HEK293 (cell line): Measurements from ENCODE around the gene VEZF1.

Source experiments
- EGR2 ChIP-seq: fragments of 450-650 bp; formaldehyde crosslinking; IDR thresholded peaks from 2 replicates; pipeline ENCODE4 v1.5.1; 2016; ENCODE audit warnings: low read depth, missing biosample characterization, missing genetic modification characterization
- HOXD13 ChIP-seq: sonication (generic); formaldehyde crosslinking; IDR thresholded peaks from 2 replicates; pipeline ENCODE4 v1.8.0; 2022; ENCODE audit warnings: missing genetic modification reagents, borderline replicate concordance
- KLF1 ChIP-seq: fragments of 450-650 bp; formaldehyde crosslinking; IDR thresholded peaks from 2 replicates; pipeline ENCODE4 v1.5.1; 2016; ENCODE audit warnings: missing biosample characterization, missing genetic modification characterization
- SCRT2 ChIP-seq: fragments of 450-650 bp; formaldehyde crosslinking; IDR thresholded peaks from 2 replicates; pipeline ENCODE4 v1.5.1; 2016; ENCODE audit warnings: missing biosample characterization, missing genetic modification characterization
- WT1 ChIP-seq: fragments of 450-650 bp; formaldehyde crosslinking; IDR thresholded peaks from 2 replicates; pipeline ENCODE4 v1.5.1; 2016; ENCODE audit warnings: missing biosample characterization, missing genetic modification characterization
- ZBTB20 ChIP-seq: fragments of 450-650 bp; formaldehyde crosslinking; IDR thresholded peaks from 2 replicates; pipeline ENCODE4 v1.5.1; 2016; ENCODE audit warnings: missing biosample characterization, missing genetic modification characterization
- ZBTB21 ChIP-seq: fragments of 450-650 bp; formaldehyde crosslinking; IDR thresholded peaks from 2 replicates; pipeline ENCODE4 v1.5.1; 2017; ENCODE audit warnings: missing biosample characterization, missing genetic modification characterization
- ZBTB48 ChIP-seq: fragments of 450-650 bp; formaldehyde crosslinking; IDR thresholded peaks from 2 replicates; pipeline ENCODE4 v1.5.1; 2016; ENCODE audit warnings: missing biosample characterization, missing genetic modification characterization
- ZNF214 ChIP-seq: fragments of 450-650 bp; formaldehyde crosslinking; IDR thresholded peaks from 2 replicates; pipeline ENCODE4 v1.5.1; 2017; ENCODE audit warnings: missing biosample characterization, mild to moderate bottlenecking, missing genetic modification characterization, borderline replicate concordance
- ZNF221 ChIP-seq: fragments of 450-650 bp; formaldehyde crosslinking; IDR thresholded peaks from 2 replicates; pipeline ENCODE4 v1.5.1; 2017; ENCODE audit warnings: missing biosample characterization, missing genetic modification characterization, borderline replicate concordance
- ZNF223 ChIP-seq: fragments of 450-650 bp; formaldehyde crosslinking; IDR thresholded peaks from 2 replicates; pipeline ENCODE4 v1.5.1; 2016; ENCODE audit warnings: missing biosample characterization, missing genetic modification characterization
- ZNF302 ChIP-seq: fragments of 450-650 bp; formaldehyde crosslinking; IDR thresholded peaks from 2 replicates; pipeline ENCODE4 v1.5.1; 2016; ENCODE audit warnings: missing biosample characterization, missing genetic modification characterization, low read depth
- ZNF350 ChIP-seq: fragments of 450-650 bp; formaldehyde crosslinking; IDR thresholded peaks from 2 replicates; pipeline ENCODE4 v1.5.0; 2017; ENCODE audit warnings: missing biosample characterization, mild to moderate bottlenecking, missing genetic modification characterization
- ZNF473 ChIP-seq: fragments of 450-650 bp; formaldehyde crosslinking; IDR thresholded peaks from 2 replicates; pipeline ENCODE4 v1.5.1; 2017; ENCODE audit warnings: missing biosample characterization, missing genetic modification characterization
- ZNF510 ChIP-seq: fragments of 450-650 bp; formaldehyde crosslinking; IDR thresholded peaks from 2 replicates; pipeline ENCODE4 v1.5.1; 2018; ENCODE audit warnings: mild to moderate bottlenecking, missing genetic modification characterization, missing biosample characterization; ENCODE audit not compliant: insufficient replicate concordance
- ZNF529 ChIP-seq: fragments of 450-650 bp; formaldehyde crosslinking; IDR thresholded peaks from 2 replicates; pipeline ENCODE4 v1.5.1; 2017; ENCODE audit warnings: missing genetic modification characterization, missing biosample characterization; ENCODE audit not compliant: insufficient replicate concordance
- ZNF549 ChIP-seq: fragments of 450-650 bp; IDR thresholded peaks from 2 replicates; pipeline ENCODE4 v1.5.1; 2018; ENCODE audit warnings: missing biosample characterization, missing genetic modification characterization, mild to moderate bottlenecking, inconsistent platforms, moderate library complexity
- ZNF585B ChIP-seq: fragments of 450-650 bp; formaldehyde crosslinking; IDR thresholded peaks from 2 replicates; pipeline ENCODE4 v1.5.1; 2016; ENCODE audit warnings: missing biosample characterization, missing genetic modification characterization
- ZNF629 ChIP-seq: fragments of 450-650 bp; formaldehyde crosslinking; IDR thresholded peaks from 2 replicates; pipeline ENCODE4 v1.5.1; 2017; ENCODE audit warnings: missing biosample characterization, missing genetic modification characterization
- ZNF658 ChIP-seq: fragments of 450-650 bp; formaldehyde crosslinking; IDR thresholded peaks from 2 replicates; pipeline ENCODE4; 2016; ENCODE audit warnings: missing biosample characterization, missing genetic modification characterization
- ZNF660 ChIP-seq: fragments of 450-650 bp; IDR thresholded peaks from 2 replicates; pipeline ENCODE4 v1.5.1; 2018; ENCODE audit warnings: missing biosample characterization, mild to moderate bottlenecking, missing genetic modification characterization
- ZNF76 ChIP-seq: fragments of 450-650 bp; formaldehyde crosslinking; IDR thresholded peaks from 2 replicates; pipeline ENCODE4; 2016; ENCODE audit warnings: low read depth, missing biosample characterization, missing genetic modification characterization, borderline replicate concordance
- TF ChIP-seq, protein P1 (sequence below): fragments of 450-650 bp; formaldehyde crosslinking; IDR thresholded peaks from 2 replicates; pipeline ENCODE4 v1.5.1; 2017; ENCODE audit warnings: missing biosample characterization, missing genetic modification characterization
- TF ChIP-seq, protein P2 (sequence below): sonication (generic); formaldehyde crosslinking; IDR thresholded peaks from 2 replicates; pipeline ENCODE4 v1.8.1; 2022; ENCODE audit warnings: mild to moderate bottlenecking, moderate library complexity, missing genetic modification reagents
- TF ChIP-seq, protein P3 (sequence below): fragments of 450-650 bp; formaldehyde crosslinking; IDR thresholded peaks from 2 replicates; pipeline ENCODE4 v1.5.1; 2016; ENCODE audit warnings: missing biosample characterization, missing genetic modification characterization
- TF ChIP-seq, protein P4 (sequence below): fragments of 450-650 bp; formaldehyde crosslinking; IDR thresholded peaks from 2 replicates; pipeline ENCODE4 v1.5.1; 2016; ENCODE audit warnings: missing biosample characterization, missing genetic modification characterization, low read depth
- TF ChIP-seq, protein P5 (sequence below): fragments of 450-650 bp; IDR thresholded peaks from 2 replicates; pipeline ENCODE4 v1.5.1; 2018; ENCODE audit warnings: missing biosample characterization, mild to moderate bottlenecking, missing genetic modification characterization
- TF ChIP-seq, protein P6 (sequence below): fragments of 450-650 bp; formaldehyde crosslinking; IDR thresholded peaks from 2 replicates; pipeline ENCODE4 v1.5.1; 2017; ENCODE audit warnings: missing biosample characterization, missing genetic modification characterization
- TF ChIP-seq, protein P7 (sequence below): fragments of 450-650 bp; formaldehyde crosslinking; IDR thresholded peaks from 2 replicates; pipeline ENCODE4 v1.5.1; 2016; ENCODE audit warnings: missing biosample characterization, missing genetic modification characterization

Gene VEZF1

DNA sequence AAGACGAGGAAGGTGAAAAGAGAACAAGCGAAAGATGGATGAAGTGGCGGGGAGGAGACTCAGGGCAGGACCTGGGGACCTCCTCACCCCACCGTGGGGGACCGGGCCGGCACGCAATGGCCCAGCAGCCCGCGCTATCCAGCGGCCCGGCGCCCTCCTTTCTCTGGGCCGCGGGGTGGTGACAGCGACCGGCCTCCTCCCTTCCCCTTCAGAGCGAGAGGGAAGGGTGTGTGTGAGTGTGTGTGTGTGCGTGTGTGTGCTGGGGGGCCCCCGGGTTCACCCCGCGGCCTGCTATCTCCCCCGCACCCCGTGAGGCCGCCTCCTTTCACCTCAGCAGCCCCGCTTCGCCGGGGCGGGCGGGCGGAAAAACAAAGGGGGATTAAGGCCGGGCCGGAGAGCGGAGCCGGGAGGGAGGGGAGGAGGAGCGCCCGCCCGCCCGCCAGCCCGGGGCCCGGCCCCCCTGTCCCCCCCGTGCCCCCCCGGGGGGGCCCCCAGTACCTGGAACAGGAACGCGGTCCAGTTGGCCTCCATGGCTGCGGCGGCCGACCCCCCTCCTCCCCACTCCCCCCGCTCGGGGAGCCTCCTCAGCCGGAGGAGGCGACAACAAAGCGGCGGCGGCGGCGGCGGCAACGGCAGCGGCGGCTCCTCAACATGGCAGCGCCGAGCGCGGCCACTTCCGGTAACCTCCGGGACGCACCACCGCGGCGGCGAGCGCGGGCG, at the start of gene VEZF1 (continued):
- no peak for TF ChIP-seq ZBTB21 (tag by site-specific recombination)
- no peak for TF ChIP-seq ZNF585B (tag by site-specific recombination)
- TF ChIP-seq, protein P1, sequence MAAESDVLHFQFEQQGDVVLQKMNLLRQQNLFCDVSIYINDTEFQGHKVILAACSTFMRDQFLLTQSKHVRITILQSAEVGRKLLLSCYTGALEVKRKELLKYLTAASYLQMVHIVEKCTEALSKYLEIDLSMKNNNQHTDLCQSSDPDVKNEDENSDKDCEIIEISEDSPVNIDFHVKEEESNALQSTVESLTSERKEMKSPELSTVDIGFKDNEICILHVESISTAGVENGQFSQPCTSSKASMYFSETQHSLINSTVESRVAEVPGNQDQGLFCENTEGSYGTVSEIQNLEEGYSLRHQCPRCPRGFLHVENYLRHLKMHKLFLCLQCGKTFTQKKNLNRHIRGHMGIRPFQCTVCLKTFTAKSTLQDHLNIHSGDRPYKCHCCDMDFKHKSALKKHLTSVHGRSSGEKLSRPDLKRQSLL (tag by site-specific recombination): no peak
- 0 out of 2 replicates have a peak, but pooled peaks have one; percentile 21 for TF ChIP-seq SCRT2 (tag by site-specific recombination)
- TF ChIP-seq ZBTB20: peak; percentile 89
- peak; percentile 57 for TF ChIP-seq ZNF76 (tag by site-specific recombination)
- peak; percentile 73 for TF ChIP-seq WT1 (tag by site-specific recombination)
- TF ChIP-seq ZBTB48 (tag by site-specific recombination): peak; percentile 78
- no peak for TF ChIP-seq ZNF221 (tag by site-specific recombination)
- peak; percentile 64; the same call in 1 of the 2 replicates for TF ChIP-seq ZNF629 (tag by site-specific recombination)
- no peak for TF ChIP-seq ZNF658 (tag by site-specific recombination)
- TF ChIP-seq, protein P2, sequence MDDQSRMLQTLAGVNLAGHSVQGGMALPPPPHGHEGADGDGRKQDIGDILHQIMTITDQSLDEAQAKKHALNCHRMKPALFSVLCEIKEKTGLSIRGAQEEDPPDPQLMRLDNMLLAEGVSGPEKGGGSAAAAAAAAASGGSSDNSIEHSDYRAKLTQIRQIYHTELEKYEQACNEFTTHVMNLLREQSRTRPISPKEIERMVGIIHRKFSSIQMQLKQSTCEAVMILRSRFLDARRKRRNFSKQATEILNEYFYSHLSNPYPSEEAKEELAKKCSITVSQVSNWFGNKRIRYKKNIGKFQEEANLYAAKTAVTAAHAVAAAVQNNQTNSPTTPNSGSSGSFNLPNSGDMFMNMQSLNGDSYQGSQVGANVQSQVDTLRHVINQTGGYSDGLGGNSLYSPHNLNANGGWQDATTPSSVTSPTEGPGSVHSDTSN (CRISPR knock-in tag): no peak
- TF ChIP-seq, protein P3, sequence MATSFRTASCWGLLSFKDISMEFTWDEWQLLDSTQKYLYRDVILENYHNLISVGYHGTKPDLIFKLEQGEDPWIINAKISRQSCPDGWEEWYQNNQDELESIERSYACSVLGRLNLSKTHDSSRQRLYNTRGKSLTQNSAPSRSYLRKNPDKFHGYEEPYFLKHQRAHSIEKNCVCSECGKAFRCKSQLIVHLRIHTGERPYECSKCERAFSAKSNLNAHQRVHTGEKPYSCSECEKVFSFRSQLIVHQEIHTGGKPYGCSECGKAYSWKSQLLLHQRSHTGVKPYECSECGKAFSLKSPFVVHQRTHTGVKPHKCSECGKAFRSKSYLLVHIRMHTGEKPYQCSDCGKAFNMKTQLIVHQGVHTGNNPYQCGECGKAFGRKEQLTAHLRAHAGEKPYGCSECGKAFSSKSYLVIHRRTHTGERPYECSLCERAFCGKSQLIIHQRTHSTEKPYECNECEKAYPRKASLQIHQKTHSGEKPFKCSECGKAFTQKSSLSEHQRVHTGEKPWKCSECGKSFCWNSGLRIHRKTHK (tag by site-specific recombination): no peak
- TF ChIP-seq ZNF473 (tag by site-specific recombination): no peak
- peak; percentile 61 for TF ChIP-seq KLF1 (tag by site-specific recombination)
- peak; percentile 47; the same call in 1 of the 2 replicates for TF ChIP-seq ZNF223 (tag by site-specific recombination)
- no peak for TF ChIP-seq ZNF529 (tag by site-specific recombination)
- no peak for TF ChIP-seq HOXD13 (CRISPR knock-in tag)
- no peak for TF ChIP-seq ZNF302 (tag by site-specific recombination)
- TF ChIP-seq ZNF510: no peak
- TF ChIP-seq, protein P4, sequence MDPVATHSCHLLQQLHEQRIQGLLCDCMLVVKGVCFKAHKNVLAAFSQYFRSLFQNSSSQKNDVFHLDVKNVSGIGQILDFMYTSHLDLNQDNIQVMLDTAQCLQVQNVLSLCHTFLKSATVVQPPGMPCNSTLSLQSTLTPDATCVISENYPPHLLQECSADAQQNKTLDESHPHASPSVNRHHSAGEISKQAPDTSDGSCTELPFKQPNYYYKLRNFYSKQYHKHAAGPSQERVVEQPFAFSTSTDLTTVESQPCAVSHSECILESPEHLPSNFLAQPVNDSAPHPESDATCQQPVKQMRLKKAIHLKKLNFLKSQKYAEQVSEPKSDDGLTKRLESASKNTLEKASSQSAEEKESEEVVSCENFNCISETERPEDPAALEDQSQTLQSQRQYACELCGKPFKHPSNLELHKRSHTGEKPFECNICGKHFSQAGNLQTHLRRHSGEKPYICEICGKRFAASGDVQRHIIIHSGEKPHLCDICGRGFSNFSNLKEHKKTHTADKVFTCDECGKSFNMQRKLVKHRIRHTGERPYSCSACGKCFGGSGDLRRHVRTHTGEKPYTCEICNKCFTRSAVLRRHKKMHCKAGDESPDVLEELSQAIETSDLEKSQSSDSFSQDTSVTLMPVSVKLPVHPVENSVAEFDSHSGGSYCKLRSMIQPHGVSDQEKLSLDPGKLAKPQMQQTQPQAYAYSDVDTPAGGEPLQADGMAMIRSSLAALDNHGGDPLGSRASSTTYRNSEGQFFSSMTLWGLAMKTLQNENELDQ (tag by site-specific recombination): no peak
- TF ChIP-seq, protein P5, sequence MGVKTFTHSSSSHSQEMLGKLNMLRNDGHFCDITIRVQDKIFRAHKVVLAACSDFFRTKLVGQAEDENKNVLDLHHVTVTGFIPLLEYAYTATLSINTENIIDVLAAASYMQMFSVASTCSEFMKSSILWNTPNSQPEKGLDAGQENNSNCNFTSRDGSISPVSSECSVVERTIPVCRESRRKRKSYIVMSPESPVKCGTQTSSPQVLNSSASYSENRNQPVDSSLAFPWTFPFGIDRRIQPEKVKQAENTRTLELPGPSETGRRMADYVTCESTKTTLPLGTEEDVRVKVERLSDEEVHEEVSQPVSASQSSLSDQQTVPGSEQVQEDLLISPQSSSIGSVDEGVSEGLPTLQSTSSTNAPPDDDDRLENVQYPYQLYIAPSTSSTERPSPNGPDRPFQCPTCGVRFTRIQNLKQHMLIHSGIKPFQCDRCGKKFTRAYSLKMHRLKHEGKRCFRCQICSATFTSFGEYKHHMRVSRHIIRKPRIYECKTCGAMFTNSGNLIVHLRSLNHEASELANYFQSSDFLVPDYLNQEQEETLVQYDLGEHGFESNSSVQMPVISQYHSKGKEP (tag by site-specific recombination): no peak
- TF ChIP-seq, protein P6, sequence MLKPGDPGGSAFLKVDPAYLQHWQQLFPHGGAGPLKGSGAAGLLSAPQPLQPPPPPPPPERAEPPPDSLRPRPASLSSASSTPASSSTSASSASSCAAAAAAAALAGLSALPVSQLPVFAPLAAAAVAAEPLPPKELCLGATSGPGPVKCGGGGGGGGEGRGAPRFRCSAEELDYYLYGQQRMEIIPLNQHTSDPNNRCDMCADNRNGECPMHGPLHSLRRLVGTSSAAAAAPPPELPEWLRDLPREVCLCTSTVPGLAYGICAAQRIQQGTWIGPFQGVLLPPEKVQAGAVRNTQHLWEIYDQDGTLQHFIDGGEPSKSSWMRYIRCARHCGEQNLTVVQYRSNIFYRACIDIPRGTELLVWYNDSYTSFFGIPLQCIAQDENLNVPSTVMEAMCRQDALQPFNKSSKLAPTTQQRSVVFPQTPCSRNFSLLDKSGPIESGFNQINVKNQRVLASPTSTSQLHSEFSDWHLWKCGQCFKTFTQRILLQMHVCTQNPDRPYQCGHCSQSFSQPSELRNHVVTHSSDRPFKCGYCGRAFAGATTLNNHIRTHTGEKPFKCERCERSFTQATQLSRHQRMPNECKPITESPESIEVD (tag by site-specific recombination): no peak
- TF ChIP-seq ZNF214: no peak
- TF ChIP-seq, protein P7, sequence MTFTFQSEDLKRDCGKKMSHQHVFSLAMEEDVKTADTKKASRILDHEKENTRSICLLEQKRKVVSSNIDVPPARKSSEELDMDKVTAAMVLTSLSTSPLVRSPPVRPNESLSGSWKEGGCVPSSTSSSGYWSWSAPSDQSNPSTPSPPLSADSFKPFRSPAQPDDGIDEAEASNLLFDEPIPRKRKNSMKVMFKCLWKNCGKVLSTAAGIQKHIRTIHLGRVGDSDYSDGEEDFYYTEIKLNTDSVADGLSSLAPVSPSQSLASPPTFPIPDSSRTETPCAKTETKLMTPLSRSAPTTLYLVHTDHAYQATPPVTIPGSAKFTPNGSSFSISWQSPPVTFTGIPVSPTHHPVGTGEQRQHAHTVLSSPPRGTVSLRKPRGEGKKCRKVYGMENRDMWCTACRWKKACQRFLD (tag by site-specific recombination): 0 out of 2 replicates have a peak, but pooled peaks have one; percentile 35
- TF ChIP-seq EGR2 (tag by site-specific recombination): peak; percentile 57
- no peak for TF ChIP-seq ZNF549
- 0 out of 2 replicates have a peak, but pooled peaks have one; percentile 37 for TF ChIP-seq ZNF660 (tag by site-specific recombination)
- no peak for TF ChIP-seq ZNF350 (tag by site-specific recombination)
